ENCODE measurements around the gene RGCC.

DNA sequence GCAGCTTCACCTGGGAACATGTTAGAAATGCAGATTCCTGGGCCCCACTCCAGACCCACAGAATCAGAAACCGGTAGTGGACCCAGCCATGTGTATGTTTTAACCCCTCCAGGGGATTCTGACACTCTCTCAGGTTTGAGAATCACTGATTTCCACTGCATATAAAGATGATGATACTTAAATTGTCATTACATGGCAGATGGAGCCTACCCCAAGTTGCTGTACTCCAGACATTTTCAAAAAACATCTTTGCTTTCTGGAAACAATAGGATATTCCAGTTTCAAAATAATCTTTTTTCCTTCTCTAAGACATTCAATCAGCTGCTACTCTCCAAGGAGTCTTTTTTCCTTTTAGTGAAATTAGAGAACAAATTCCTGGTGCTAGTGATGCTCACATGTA lies 48.6 kb upstream of the RGCC start:
- TF ChIP-seq POLR2A (IDR thresholded peaks at IDR 0.05) (no peak), CTCF (IDR thresholded peaks at IDR 0.05) (no peak)
